Measurements from ENCODE around the gene VRK2. TPM values are rescaled to one million over a fixed set of nuclear protein-coding genes. Genes with fewer than 3 reads are reported as not detected.
"Not testable (repeated sequence)": the region's sequence is repeated elsewhere in the genome, so short reads cannot be mapped to it uniquely, and the experiment has no call there.

The VRK2 gene
- polyA plus RNA-seq, 1 donor from 2014 or later: 0.45 TPM

DNA sequence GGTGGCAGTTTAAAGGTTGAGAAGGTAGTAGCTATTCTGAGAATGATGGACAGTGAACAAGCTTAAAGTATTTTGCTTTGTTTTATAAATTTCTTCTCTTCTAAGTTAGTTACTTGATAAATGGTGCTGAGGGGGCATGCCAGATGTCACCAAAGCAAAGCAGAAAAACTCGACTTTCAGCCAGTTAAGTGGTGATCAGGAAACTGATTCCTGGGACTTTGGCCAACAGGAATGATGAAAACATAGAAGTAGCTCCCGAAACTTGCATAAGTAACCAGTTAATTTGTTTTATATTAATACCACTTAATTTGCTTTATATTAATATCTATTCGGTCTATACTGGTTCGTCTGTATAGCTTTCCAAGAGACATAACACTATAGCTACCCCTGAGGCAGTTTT lies 111.9 kb downstream of the VRK2 start:
- H3K9me3 ChIP-seq (ENCODE audit: low read length): no peaks in the 10 kb centered on the region
- no peak overlapping the region for H3K9ac ChIP-seq (ENCODE audit: low read length)
- H3K36me3 ChIP-seq (ENCODE audit: insufficient read depth, low read length): no peaks in the 10 kb centered on the region
- no peaks in the 10 kb centered on the region for H3K79me2 ChIP-seq (replicated peaks; ENCODE audit: insufficient read depth, low read length)
- H4K20me1 ChIP-seq (ENCODE audit: insufficient read depth): no peaks in the 10 kb centered on the region
- H3K27me3 ChIP-seq (ENCODE audit: insufficient read depth, low read depth, low read length): no peaks in the 10 kb centered on the region
- no peak overlapping the region for H3K27ac ChIP-seq (ENCODE audit: low read length)
- H3K4me3 ChIP-seq (ENCODE audit: low read length): no peak overlapping the region
- no peak overlapping the region for H3K4me2 ChIP-seq (ENCODE audit: low read length)
- no peaks in the 10 kb centered on the region for H3F3A ChIP-seq (ENCODE audit: insufficient read depth, low read length, poor library complexity, severe bottlenecking)
- no peak overlapping the region for H2AFZ ChIP-seq (ENCODE audit: low read depth, low read length)
- TF ChIP-seq RAD21 (conservative IDR thresholded peaks at IDR 0.05) (no peak), EP300 (conservative IDR thresholded peaks at IDR 0.05; ENCODE audit: poor library complexity, severe bottlenecking) (no peak), CTCF (IDR thresholded peaks at IDR 0.05; ENCODE audit: poor library complexity, severe bottlenecking) (no peak), TAF1 (IDR thresholded peaks at IDR 0.05; ENCODE audit: low read depth) (no peak), SMC3 (conservative IDR thresholded peaks at IDR 0.05; ENCODE audit: poor library complexity) (no peak), MXI1 (conservative IDR thresholded peaks at IDR 0.05; ENCODE audit: poor library complexity, severe bottlenecking) (no peak), REST (IDR thresholded peaks at IDR 0.05; ENCODE audit: borderline replicate concordance) (no peak), EZH2 (IDR thresholded peaks at IDR 0.05; ENCODE audit: borderline replicate concordance, insufficient read depth, low read length, poor library complexity, severe bottlenecking) (no peak), POLR2AphosphoS5 (IDR thresholded peaks at IDR 0.05) (no peak)
- peaks cover 2% of the 10 kb centered on the region for H3K9me2 ChIP-seq (ENCODE audit: insufficient read depth, low read length)

DNA sequence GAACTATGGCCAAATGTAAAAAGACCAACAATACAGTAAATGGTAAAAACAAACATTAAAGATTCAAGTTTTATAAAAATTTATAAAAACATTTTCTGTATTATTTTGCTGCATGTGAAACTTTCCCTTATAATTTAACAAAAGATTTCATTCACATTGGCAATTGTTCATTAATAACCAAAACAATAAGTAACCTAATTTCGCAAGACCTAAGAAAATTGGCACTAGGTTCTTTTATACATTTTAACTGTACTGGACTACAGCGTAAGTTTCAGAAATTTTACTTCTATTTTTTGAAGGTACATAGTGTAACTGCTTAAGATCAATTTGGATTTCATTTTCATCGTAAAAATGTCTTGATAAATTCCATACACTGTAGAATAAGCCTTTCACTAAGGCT lies 117.3 kb downstream of the VRK2 start:
- Histone ChIP-seq H3K4me3 (ENCODE audit: low read length) (no peak overlapping the region), H3K27me3 (ENCODE audit: insufficient read depth, low read depth, low read length) (no peaks in the 10 kb centered on the region), H3K36me3 (ENCODE audit: insufficient read depth, low read length) (no peaks in the 10 kb centered on the region), H3K9me2 (ENCODE audit: insufficient read depth, low read length) (peaks cover 2% of the 10 kb centered on the region), H3K9ac (ENCODE audit: low read length) (no peak overlapping the region), H2AFZ (ENCODE audit: low read depth, low read length) (no peak overlapping the region), H3K4me2 (ENCODE audit: low read length) (no peak overlapping the region), H3K9me3 (ENCODE audit: low read length) (no peaks in the 10 kb centered on the region), H3F3A (ENCODE audit: insufficient read depth, low read length, poor library complexity, severe bottlenecking) (no peaks in the 10 kb centered on the region), H4K20me1 (ENCODE audit: insufficient read depth) (no peaks in the 10 kb centered on the region), H3K79me2 (replicated peaks; ENCODE audit: insufficient read depth, low read length) (no peaks in the 10 kb centered on the region), H3K27ac (ENCODE audit: low read length) (no peak overlapping the region)
- no peak for TF ChIP-seq EP300 (conservative IDR thresholded peaks at IDR 0.05; ENCODE audit: poor library complexity, severe bottlenecking)
- TF ChIP-seq CTCF (IDR thresholded peaks at IDR 0.05; ENCODE audit: poor library complexity, severe bottlenecking): no peak
- no peak for TF ChIP-seq POLR2AphosphoS5 (IDR thresholded peaks at IDR 0.05)
- no peak for TF ChIP-seq SMC3 (conservative IDR thresholded peaks at IDR 0.05; ENCODE audit: poor library complexity)
- TF ChIP-seq MXI1 (conservative IDR thresholded peaks at IDR 0.05; ENCODE audit: poor library complexity, severe bottlenecking): no peak
- no peak for TF ChIP-seq RAD21 (conservative IDR thresholded peaks at IDR 0.05)
- no peak for TF ChIP-seq REST (IDR thresholded peaks at IDR 0.05; ENCODE audit: borderline replicate concordance)
- no peak for TF ChIP-seq TAF1 (IDR thresholded peaks at IDR 0.05; ENCODE audit: low read depth)
- no peak for TF ChIP-seq EZH2 (IDR thresholded peaks at IDR 0.05; ENCODE audit: borderline replicate concordance, insufficient read depth, low read length, poor library complexity, severe bottlenecking)

GRCh38 chr2:58168130-58168529 lies 121.5 kb downstream of the VRK2 start:
- H3K36me3 ChIP-seq (ENCODE audit: insufficient read depth, low read length); H3K9me3 ChIP-seq (ENCODE audit: low read length); H3K79me2 ChIP-seq (replicated peaks; ENCODE audit: insufficient read depth, low read length): not testable (repeated sequence)

More at GRCh38 chr2:58168130-58168529, 121.5 kb downstream of the VRK2 start:
- H3K9ac ChIP-seq (ENCODE audit: low read length); H3F3A ChIP-seq (ENCODE audit: insufficient read depth, low read length, poor library complexity, severe bottlenecking); H3K27me3 ChIP-seq (ENCODE audit: insufficient read depth, low read depth, low read length); H4K20me1 ChIP-seq (ENCODE audit: insufficient read depth); H3K4me2 ChIP-seq (ENCODE audit: low read length); H2AFZ ChIP-seq (ENCODE audit: low read depth, low read length); H3K9me2 ChIP-seq (ENCODE audit: insufficient read depth, low read length); H3K27ac ChIP-seq (ENCODE audit: low read length); H3K4me3 ChIP-seq (ENCODE audit: low read length): not testable (repeated sequence)
